ENCODE data around the gene RPL13.

RPL13 gene

DNA sequence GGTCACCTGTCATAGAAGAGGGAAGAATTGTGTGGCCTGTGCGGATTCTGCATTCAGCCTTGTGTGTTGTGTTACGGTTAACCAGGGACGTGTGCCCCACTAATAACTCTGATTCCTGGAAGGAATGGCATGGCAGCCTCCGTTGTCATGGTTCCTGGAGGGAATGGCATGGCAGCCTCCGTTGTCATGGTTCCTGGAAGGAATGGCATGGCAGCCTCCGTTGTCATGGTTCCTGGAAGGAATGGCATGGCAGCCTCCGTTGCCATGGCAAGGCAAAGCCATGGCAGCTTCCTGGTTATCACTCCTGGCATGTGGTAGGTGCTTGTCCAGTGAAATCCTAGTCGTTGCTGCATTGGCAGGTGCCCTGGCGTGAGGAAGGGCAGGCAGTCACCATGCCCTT is 43.4 kb upstream of the RPL13 start:
- Histone ChIP-seq H3K79me2 (ENCODE audit: insufficient read depth, low read length) (peaks cover 8% of the 10 kb centered on the region), H3K9me2 (replicated peaks; ENCODE audit: insufficient read depth, low read length) (no peaks in the 10 kb centered on the region), H4K20me1 (ENCODE audit: low read depth, low read length) (no peaks in the 10 kb centered on the region; the same call in 1 of the 2 replicates), H3K27me3 (ENCODE audit: low read length) (no peaks in the 10 kb centered on the region), H3K4me3 (ENCODE audit: insufficient read depth, low read length, poor library complexity, severe bottlenecking) (no peak overlapping the region), H2AFZ (ENCODE audit: low read depth, low read length, severe bottlenecking) (no peak overlapping the region), H3K36me3 (ENCODE audit: low read length) (0 out of 2 replicates have a peak, but pooled peaks cover 2% of the 10 kb centered on the region), H3K4me2 (ENCODE audit: low read depth, low read length, poor library complexity, severe bottlenecking) (no peak overlapping the region), H3F3A (ENCODE audit: insufficient read depth) (no peaks in the 10 kb centered on the region), H3K9me3 (ENCODE audit: insufficient read depth, low read length) (no peaks in the 10 kb centered on the region), H3K9ac (ENCODE audit: low read length) (no peak overlapping the region), H3K27ac (ENCODE audit: low read depth, low read length) (no peak overlapping the region)
- TF ChIP-seq EZH2phosphoT487 (conservative IDR thresholded peaks at IDR 0.05; ENCODE audit: low read length): no peak
- TF ChIP-seq, protein P1, sequence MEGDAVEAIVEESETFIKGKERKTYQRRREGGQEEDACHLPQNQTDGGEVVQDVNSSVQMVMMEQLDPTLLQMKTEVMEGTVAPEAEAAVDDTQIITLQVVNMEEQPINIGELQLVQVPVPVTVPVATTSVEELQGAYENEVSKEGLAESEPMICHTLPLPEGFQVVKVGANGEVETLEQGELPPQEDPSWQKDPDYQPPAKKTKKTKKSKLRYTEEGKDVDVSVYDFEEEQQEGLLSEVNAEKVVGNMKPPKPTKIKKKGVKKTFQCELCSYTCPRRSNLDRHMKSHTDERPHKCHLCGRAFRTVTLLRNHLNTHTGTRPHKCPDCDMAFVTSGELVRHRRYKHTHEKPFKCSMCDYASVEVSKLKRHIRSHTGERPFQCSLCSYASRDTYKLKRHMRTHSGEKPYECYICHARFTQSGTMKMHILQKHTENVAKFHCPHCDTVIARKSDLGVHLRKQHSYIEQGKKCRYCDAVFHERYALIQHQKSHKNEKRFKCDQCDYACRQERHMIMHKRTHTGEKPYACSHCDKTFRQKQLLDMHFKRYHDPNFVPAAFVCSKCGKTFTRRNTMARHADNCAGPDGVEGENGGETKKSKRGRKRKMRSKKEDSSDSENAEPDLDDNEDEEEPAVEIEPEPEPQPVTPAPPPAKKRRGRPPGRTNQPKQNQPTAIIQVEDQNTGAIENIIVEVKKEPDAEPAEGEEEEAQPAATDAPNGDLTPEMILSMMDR (IDR thresholded peaks at IDR 0.05; ENCODE audit: insufficient read depth, low read length, poor library complexity, severe bottlenecking): no peak

DNA sequence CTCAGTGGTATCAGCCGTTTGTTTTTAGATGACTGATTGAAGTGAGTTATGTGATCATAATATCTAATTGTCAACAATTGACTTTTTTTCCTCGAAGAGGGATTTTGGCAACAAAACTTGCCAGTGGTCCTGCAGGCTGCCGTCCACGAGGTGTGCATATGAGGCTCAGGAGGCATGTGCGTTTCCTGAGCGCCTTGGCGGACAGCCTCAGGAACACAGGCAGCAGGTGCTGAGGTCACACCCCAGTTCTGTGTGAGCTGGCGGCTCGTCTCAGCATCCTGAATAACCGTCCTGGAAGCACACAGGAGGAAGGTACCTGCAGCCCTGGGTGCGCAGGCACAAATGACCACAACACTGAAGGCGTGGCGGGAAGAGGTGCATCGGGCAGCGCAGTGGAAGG is 40.6 kb upstream of the RPL13 start:
- no peaks in the 10 kb centered on the region for H3K9me2 ChIP-seq (replicated peaks; ENCODE audit: insufficient read depth, low read length)
- H3K79me2 ChIP-seq (ENCODE audit: insufficient read depth, low read length): peaks cover 8% of the 10 kb centered on the region
- H3K36me3 ChIP-seq (ENCODE audit: low read length): no peaks in the 10 kb centered on the region
- H4K20me1 ChIP-seq (ENCODE audit: low read depth, low read length): no peaks in the 10 kb centered on the region; the same call in 1 of the 2 replicates
- H3K9me3 ChIP-seq (ENCODE audit: insufficient read depth, low read length): no peaks in the 10 kb centered on the region
- H2AFZ ChIP-seq (ENCODE audit: low read depth, low read length, severe bottlenecking): no peak overlapping the region
- no peak overlapping the region for H3K4me2 ChIP-seq (ENCODE audit: low read depth, low read length, poor library complexity, severe bottlenecking)
- H3K27ac ChIP-seq (ENCODE audit: low read depth, low read length): no peak overlapping the region
- H3K9ac ChIP-seq (ENCODE audit: low read length): no peak overlapping the region
- TF ChIP-seq, protein P1 (IDR thresholded peaks at IDR 0.05; ENCODE audit: insufficient read depth, low read length, poor library complexity, severe bottlenecking): no peak
- TF ChIP-seq EZH2phosphoT487 (conservative IDR thresholded peaks at IDR 0.05; ENCODE audit: low read length): no peak
- no peak overlapping the region for H3K4me3 ChIP-seq (ENCODE audit: insufficient read depth, low read length, poor library complexity, severe bottlenecking)
- no peaks in the 10 kb centered on the region for H3K27me3 ChIP-seq (ENCODE audit: low read length)
- H3F3A ChIP-seq (ENCODE audit: insufficient read depth): no peaks in the 10 kb centered on the region

DNA sequence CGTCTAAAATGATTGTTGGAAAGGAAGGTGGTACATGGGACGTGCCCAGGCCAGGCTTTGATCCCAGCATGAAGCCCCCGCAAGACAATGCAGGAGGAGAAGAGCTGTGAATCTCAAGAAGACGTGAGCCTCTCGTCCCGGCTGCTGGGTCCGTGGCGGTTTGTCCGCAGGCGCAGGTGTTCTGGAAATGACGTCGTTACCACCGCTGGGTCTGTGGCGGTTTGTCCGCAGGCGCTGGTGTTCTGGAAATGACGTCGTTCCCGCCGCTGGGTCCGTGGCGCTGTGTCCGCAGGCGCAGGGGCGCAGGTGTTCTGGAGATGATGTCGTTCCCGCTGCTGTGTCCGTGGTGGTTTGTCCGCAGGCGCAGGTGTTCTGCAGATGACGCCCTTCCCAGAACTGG is 38.2 kb upstream of the RPL13 start:
- no peak overlapping the region for H3K27ac ChIP-seq (ENCODE audit: low read depth, low read length)
- H3K27me3 ChIP-seq (ENCODE audit: low read length): no peaks in the 10 kb centered on the region
- no peaks in the 10 kb centered on the region for H3K36me3 ChIP-seq (ENCODE audit: low read length)
- H3K9me2 ChIP-seq (replicated peaks; ENCODE audit: insufficient read depth, low read length): no peaks in the 10 kb centered on the region
- TF ChIP-seq, protein P1 (IDR thresholded peaks at IDR 0.05; ENCODE audit: insufficient read depth, low read length, poor library complexity, severe bottlenecking): no peak
- no peak for TF ChIP-seq EZH2phosphoT487 (conservative IDR thresholded peaks at IDR 0.05; ENCODE audit: low read length)
- H4K20me1 ChIP-seq (ENCODE audit: low read depth, low read length): no peaks in the 10 kb centered on the region; the same call in 1 of the 2 replicates
- no peak overlapping the region for H3K4me2 ChIP-seq (ENCODE audit: low read depth, low read length, poor library complexity, severe bottlenecking)
- no peak overlapping the region for H3K4me3 ChIP-seq (ENCODE audit: insufficient read depth, low read length, poor library complexity, severe bottlenecking)
- H2AFZ ChIP-seq (ENCODE audit: low read depth, low read length, severe bottlenecking): no peak overlapping the region
- no peak overlapping the region for H3K9ac ChIP-seq (ENCODE audit: low read length)
- peaks cover 8% of the 10 kb centered on the region for H3K79me2 ChIP-seq (ENCODE audit: insufficient read depth, low read length)
- no peaks in the 10 kb centered on the region for H3F3A ChIP-seq (ENCODE audit: insufficient read depth)
- no peaks in the 10 kb centered on the region for H3K9me3 ChIP-seq (ENCODE audit: insufficient read depth, low read length)

Data from SU-DHL-6 (cell line).